ENCODE results near the gene KRTAP1-3. TPM values are rescaled to one million over a fixed set of nuclear protein-coding genes. Genes with fewer than 3 reads are reported as not detected.

The KRTAP1-3 gene
- total RNA-seq, 2 experiments from 2014 or later, result not detected

DNA sequence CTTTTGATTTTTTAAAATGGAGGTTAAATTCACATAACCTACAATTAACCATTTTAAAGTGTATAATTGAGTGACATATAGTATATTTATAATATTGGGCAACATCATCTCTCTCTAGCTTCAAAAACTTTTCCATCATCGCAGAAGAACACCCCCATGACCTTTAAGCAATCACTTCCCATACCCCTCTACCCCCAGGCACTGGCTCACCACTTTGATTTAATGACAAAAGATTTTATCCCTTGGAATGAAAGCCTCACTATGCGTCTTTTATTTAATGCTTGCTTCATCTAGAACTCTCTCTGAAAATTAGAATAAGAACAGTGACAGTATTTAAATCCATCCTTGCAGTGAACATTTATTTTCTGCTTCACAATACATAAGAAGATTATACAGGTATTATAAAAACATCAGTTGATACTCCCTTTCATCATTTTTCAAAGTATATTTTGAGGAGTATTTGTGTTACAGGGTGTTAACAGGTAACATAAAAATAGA is 3.2 kb upstream of the KRTAP1-3 start:
- H3K27me3 Mint-ChIP-seq, result peaks cover 3% of the 10 kb centered on the region
- POLR2A ChIA-PET, result no interaction called here
- H3K36me3 Mint-ChIP-seq (ENCODE audit: low read depth), result no peaks in the 10 kb centered on the region
- TF ChIP-seq, protein P1, sequence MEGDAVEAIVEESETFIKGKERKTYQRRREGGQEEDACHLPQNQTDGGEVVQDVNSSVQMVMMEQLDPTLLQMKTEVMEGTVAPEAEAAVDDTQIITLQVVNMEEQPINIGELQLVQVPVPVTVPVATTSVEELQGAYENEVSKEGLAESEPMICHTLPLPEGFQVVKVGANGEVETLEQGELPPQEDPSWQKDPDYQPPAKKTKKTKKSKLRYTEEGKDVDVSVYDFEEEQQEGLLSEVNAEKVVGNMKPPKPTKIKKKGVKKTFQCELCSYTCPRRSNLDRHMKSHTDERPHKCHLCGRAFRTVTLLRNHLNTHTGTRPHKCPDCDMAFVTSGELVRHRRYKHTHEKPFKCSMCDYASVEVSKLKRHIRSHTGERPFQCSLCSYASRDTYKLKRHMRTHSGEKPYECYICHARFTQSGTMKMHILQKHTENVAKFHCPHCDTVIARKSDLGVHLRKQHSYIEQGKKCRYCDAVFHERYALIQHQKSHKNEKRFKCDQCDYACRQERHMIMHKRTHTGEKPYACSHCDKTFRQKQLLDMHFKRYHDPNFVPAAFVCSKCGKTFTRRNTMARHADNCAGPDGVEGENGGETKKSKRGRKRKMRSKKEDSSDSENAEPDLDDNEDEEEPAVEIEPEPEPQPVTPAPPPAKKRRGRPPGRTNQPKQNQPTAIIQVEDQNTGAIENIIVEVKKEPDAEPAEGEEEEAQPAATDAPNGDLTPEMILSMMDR (IDR thresholded peaks at IDR 0.05), result no peak
- intact Hi-C loops (cut with micrococcal nuclease), result no loop called here
- no peak overlapping the region for H3K27ac Mint-ChIP-seq
- CTCF ChIA-PET, result interaction anchor here (0.8 kb wide), 1 partner anchor 21 kb away, joined by 3 read pairs; no protein-coding TSS in a partner anchor
- DNase-seq, result no peak
- H3K9me3 Mint-ChIP-seq, result peaks cover 1% of the 10 kb centered on the region
- no peak for ATAC-seq
- H3K4me3 Mint-ChIP-seq, result no peak overlapping the region
- H3K4me1 Mint-ChIP-seq (ENCODE audit: low read depth), result no peaks in the 10 kb centered on the region

DNA sequence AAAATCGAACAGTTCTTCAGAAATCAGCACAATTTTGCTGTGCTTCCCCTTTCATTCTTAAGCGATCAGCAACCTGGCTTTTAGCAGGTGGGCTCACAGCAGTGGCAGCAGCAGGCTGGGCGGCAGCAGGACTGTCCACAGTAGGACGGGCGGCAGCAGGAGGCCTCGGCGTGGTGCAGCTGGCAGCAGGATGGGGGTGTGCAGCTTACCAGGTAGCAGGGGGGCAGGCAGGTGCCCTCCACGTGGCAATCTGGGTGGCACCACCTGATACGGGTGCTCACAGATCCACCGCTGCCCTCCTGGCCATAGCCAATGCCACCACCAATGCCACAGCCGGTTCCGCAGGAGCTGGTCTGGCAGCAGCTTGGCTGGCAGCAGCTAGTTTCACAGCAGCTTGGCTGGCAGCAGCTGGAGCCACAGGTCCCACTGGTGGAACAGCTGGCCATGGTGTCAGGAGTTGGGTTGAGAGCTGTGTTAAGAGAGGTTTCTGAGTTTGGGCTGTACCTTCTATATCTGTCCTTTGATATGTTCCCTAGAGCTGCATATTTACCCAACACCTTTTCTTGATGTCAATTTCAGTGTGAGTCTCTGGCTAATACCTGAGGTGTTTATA is 4.9 kb downstream of the KRTAP1-3 start, which contains the start of gene KRTAP1-4:
KRTAP1-4 (minus strand) TSS at position 563 of the 613 bp plus-strand sequence; CDS start at position 446, 117 bp downstream.
- Mint-ChIP-seq H3K27me3 (peaks cover 19% of the 10 kb centered on the region), H3K36me3 (ENCODE audit: low read depth) (no peaks in the 10 kb centered on the region), H3K4me1 (ENCODE audit: low read depth) (no peaks in the 10 kb centered on the region), H3K27ac (no peak within 1 kb of the TSS), H3K9me3 (no peaks in the 10 kb centered on the region), H3K4me3 (no peak within 1 kb of the TSS)
- POLR2A ChIA-PET, result no interaction called here
- intact Hi-C loops (cut with micrococcal nuclease), result no loop called here
- CTCF ChIA-PET, result no interaction called here
- TF ChIP-seq, protein P1 (IDR thresholded peaks at IDR 0.05), result no peak
- DNase-seq (no peak), ATAC-seq (no peak)

DNA sequence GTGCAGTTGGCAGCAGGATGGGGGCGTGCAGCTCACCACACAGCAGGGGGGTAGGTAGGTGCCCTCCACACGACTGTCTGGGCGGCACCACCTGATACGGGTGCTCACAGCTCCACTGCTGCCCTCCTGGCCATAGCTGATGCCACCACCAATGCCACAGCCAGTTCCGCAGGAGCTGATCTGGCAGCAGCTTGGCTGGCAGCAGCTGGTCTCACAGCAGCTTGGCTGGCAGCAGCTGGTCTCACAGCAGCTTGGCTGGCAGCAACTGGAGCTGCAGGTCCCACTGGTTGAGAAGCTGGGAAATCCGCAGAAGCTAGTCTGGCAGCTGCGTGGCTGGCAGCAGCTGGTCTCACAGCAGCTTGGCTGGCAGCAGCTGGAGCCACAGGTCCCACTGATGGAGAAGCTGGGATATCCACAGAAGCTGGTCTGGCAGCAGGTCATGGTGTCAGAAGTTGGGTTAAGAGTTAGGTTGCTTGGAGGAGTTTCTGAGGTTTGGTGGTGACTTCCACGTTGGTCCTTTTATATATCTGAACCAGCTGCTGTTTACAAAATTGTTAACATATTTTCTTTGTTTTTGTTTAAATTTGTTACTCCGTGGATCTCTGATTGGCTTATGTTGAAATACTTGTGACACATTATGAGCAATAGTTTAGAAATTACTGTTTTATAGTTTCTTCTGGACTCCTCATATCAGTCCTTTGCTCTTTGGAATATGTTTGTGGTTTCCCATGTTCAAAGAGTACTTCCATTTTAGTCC is 7.8 kb downstream of the KRTAP1-3 start, which contains the start of gene KRTAP1-5:
KRTAP1-5 (minus strand) TSS at position 494 of the 757 bp plus-strand sequence; CDS start at position 441, 53 bp downstream.
- no peak within 1 kb of the TSS for H3K27ac Mint-ChIP-seq
- H3K27me3 Mint-ChIP-seq, result peaks cover 17% of the 10 kb centered on the region
- no peaks in the 10 kb centered on the region for H3K36me3 Mint-ChIP-seq (ENCODE audit: low read depth)

DNA sequence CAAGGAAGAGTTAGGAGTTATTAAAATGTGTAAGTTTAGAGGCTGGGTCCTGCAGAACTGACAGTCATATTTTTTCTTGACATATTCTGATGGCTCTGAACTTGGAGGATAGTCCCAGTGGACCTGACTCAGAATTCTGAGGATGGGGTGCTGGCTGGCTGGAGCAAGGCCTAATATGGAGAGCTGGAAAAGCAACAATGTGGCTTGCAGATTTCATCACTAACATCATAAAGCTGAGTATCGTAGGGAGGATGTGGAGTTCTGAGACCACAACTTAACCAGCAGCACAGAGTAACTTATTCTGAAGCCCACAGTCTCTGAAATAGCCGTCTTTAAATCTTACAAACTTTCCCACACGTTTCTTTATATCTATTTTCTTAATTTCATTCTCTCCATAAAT is 10.0 kb downstream of the KRTAP1-3 start:
- ATAC-seq (no peak), DNase-seq (no peak)
- no peak overlapping the region for H3K27ac Mint-ChIP-seq
- H3K27me3 Mint-ChIP-seq, result peaks cover 6% of the 10 kb centered on the region
- no peaks in the 10 kb centered on the region for H3K4me1 Mint-ChIP-seq (ENCODE audit: low read depth)
- TF ChIP-seq, protein P1 (IDR thresholded peaks at IDR 0.05), result no peak
- H3K4me3 Mint-ChIP-seq, result no peak overlapping the region
- ChIA-PET POLR2A (no interaction called here), CTCF (no interaction called here)
- intact Hi-C loops (cut with micrococcal nuclease), result no loop called here
- no peaks in the 10 kb centered on the region for H3K36me3 Mint-ChIP-seq (ENCODE audit: low read depth)
- no peaks in the 10 kb centered on the region for H3K9me3 Mint-ChIP-seq

More for the DNA sequence above, 7.8 kb downstream of the KRTAP1-3 start, which contains the start of gene KRTAP1-5:
- Mint-ChIP-seq H3K9me3 (no peaks in the 10 kb centered on the region), H3K4me1 (ENCODE audit: low read depth) (no peaks in the 10 kb centered on the region), H3K4me3 (no peak within 1 kb of the TSS)
- DNase-seq (no peak), ATAC-seq (no peak)
- TF ChIP-seq, protein P1 (IDR thresholded peaks at IDR 0.05), result no peak
- POLR2A ChIA-PET, result no interaction called here
- CTCF ChIA-PET, result no interaction called here
- intact Hi-C loops (cut with micrococcal nuclease), result no loop called here

DNA sequence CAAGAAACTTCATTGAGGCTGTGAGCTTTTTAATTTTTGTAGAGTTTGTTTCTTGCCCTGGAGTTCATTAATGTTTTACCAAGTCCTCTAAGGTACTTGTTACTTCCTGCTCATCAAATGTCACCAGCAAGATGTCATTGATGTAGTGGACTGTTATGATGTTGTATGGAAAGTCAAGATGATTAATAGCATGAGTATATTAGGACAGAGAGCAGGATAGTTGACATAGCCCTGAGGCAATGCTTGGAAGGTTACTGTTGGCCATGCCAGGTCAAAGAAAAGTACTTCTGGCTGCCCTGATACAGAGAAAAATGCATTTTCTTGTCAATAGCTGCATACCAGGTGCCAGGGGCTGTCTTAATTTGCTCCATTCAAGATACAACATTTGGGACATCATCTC is 14.3 kb downstream of the KRTAP1-3 start:
- Mint-ChIP-seq H3K27me3 (no peaks in the 10 kb centered on the region), H3K27ac (no peak overlapping the region), H3K36me3 (ENCODE audit: low read depth) (no peaks in the 10 kb centered on the region), H3K4me1 (ENCODE audit: low read depth) (no peaks in the 10 kb centered on the region), H3K4me3 (no peak overlapping the region), H3K9me3 (no peaks in the 10 kb centered on the region)
- TF ChIP-seq, protein P1 (IDR thresholded peaks at IDR 0.05), result no peak
- CTCF ChIA-PET, result interaction anchor here (1.2 kb wide), 1 partner anchor 302 kb away, joined by 4 read pairs; no protein-coding TSS in a partner anchor
- POLR2A ChIA-PET, result no interaction called here
- DNase-seq (no peak), ATAC-seq (no peak)
- intact Hi-C loops (cut with micrococcal nuclease), result no loop called here
